Measurements from ENCODE around the gene RNF166.
"Not testable (repeated sequence)": the region's sequence is repeated elsewhere in the genome, so short reads cannot be mapped to it uniquely, and the experiment has no call there.

GRCh38 chr16:88669493-88669892, 36.7 kb downstream of the RNF166 start:
- TF ChIP-seq, protein P1, sequence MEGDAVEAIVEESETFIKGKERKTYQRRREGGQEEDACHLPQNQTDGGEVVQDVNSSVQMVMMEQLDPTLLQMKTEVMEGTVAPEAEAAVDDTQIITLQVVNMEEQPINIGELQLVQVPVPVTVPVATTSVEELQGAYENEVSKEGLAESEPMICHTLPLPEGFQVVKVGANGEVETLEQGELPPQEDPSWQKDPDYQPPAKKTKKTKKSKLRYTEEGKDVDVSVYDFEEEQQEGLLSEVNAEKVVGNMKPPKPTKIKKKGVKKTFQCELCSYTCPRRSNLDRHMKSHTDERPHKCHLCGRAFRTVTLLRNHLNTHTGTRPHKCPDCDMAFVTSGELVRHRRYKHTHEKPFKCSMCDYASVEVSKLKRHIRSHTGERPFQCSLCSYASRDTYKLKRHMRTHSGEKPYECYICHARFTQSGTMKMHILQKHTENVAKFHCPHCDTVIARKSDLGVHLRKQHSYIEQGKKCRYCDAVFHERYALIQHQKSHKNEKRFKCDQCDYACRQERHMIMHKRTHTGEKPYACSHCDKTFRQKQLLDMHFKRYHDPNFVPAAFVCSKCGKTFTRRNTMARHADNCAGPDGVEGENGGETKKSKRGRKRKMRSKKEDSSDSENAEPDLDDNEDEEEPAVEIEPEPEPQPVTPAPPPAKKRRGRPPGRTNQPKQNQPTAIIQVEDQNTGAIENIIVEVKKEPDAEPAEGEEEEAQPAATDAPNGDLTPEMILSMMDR (IDR thresholded peaks at IDR 0.05; ENCODE audit: borderline replicate concordance, extremely low read depth, low read length, poor library complexity, severe bottlenecking), result not testable (repeated sequence)
- TF ChIP-seq EZH2 (IDR thresholded peaks at IDR 0.05; ENCODE audit: borderline replicate concordance, low read depth, low read length, severe bottlenecking), result not testable (repeated sequence)

Measured in DND-41 (cell line).